ENCODE results near the gene MLPH. TPM values are rescaled to one million over a fixed set of nuclear protein-coding genes. Genes with fewer than 3 reads are reported as not detected.

MLPH gene
- total RNA-seq, 1 experiment from 2014 or later, result 27.1 TPM

DNA sequence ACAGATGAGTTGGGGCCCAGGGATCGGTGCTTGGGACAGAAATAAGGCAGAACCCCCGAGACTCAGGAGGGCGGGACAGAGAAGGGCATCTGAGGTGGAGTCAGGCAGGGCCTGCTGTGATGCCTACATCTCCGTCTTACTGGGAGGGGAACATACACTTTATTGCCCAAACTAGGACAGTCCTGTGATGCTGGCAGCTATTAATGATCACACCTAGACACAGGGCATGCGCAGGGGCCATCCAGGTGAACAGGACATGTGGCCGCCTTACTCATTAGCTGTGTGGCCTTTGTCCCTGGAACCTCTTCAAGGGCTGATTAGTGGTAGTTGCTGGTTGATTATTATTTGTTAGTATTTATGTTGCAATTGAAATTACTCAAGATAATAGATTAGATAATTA lies 33.2 kb downstream of the MLPH start:
- H3K27me3 Mint-ChIP-seq (ENCODE audit: insufficient read depth, unreplicated experiment), result no peaks in the 10 kb centered on the region
- TF ChIP-seq, protein P1, sequence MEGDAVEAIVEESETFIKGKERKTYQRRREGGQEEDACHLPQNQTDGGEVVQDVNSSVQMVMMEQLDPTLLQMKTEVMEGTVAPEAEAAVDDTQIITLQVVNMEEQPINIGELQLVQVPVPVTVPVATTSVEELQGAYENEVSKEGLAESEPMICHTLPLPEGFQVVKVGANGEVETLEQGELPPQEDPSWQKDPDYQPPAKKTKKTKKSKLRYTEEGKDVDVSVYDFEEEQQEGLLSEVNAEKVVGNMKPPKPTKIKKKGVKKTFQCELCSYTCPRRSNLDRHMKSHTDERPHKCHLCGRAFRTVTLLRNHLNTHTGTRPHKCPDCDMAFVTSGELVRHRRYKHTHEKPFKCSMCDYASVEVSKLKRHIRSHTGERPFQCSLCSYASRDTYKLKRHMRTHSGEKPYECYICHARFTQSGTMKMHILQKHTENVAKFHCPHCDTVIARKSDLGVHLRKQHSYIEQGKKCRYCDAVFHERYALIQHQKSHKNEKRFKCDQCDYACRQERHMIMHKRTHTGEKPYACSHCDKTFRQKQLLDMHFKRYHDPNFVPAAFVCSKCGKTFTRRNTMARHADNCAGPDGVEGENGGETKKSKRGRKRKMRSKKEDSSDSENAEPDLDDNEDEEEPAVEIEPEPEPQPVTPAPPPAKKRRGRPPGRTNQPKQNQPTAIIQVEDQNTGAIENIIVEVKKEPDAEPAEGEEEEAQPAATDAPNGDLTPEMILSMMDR (IDR thresholded peaks at IDR 0.05; ENCODE audit: unreplicated experiment), result no peak

DNA sequence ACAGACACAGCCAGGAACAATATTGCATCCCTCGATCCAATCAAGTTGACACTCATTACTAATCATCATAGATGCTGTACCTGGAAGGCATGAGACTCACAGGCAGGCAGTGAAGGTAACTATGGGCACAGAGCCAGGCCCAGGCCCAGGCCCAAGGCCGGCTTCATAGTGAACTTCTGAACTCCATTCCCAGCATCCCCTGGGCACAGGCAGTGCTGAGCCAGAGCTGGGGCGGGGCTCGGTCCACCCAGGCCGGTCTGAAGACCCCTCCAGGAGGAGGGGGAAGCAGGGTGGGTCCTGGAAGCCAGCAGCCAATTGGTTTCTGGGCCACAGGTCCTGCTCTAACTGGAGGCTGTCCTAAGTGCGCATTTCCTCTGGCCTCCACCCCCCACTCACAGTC lies 37.6 kb downstream of the MLPH start:
- intact Hi-C loops (cut with micrococcal nuclease), result no loop called here
- Mint-ChIP-seq H3K4me1 (ENCODE audit: insufficient read depth, unreplicated experiment) (no peaks in the 10 kb centered on the region), H3K4me3 (ENCODE audit: unreplicated experiment) (no peak overlapping the region), H3K9me3 (ENCODE audit: unreplicated experiment) (no peaks in the 10 kb centered on the region), H3K27me3 (ENCODE audit: insufficient read depth, unreplicated experiment) (no peaks in the 10 kb centered on the region), H3K27ac (ENCODE audit: low read depth, unreplicated experiment) (no peak overlapping the region), H3K36me3 (ENCODE audit: insufficient read depth, unreplicated experiment) (peaks cover 12% of the 10 kb centered on the region)
- ChIA-PET CTCF (interaction anchor here (0.6 kb wide), 1 partner anchor 62 kb away, joined by 5 read pairs; no protein-coding TSS in a partner anchor), POLR2A (no interaction called here)
- no TSS peak for BruUV-seq (replicated peaks)
- peak; percentile 33 for DNase-seq (ENCODE audit: unreplicated experiment)
- TF ChIP-seq, protein P1 (IDR thresholded peaks at IDR 0.05; ENCODE audit: unreplicated experiment), result no peak

More for the DNA sequence above, 33.2 kb downstream of the MLPH start:
- Mint-ChIP-seq H3K9me3 (ENCODE audit: unreplicated experiment) (peaks cover 9% of the 10 kb centered on the region), H3K36me3 (ENCODE audit: insufficient read depth, unreplicated experiment) (peaks cover 12% of the 10 kb centered on the region), H3K27ac (ENCODE audit: low read depth, unreplicated experiment) (no peak overlapping the region), H3K4me1 (ENCODE audit: insufficient read depth, unreplicated experiment) (no peaks in the 10 kb centered on the region), H3K4me3 (ENCODE audit: unreplicated experiment) (no peak overlapping the region)
- CTCF ChIA-PET, result interaction anchor here (1.0 to 1.6 kb wide), 2 partner anchors 51 to 52 kb away, joined by 3 to 6 read pairs; no protein-coding TSS in a partner anchor
- no TSS peak for BruUV-seq (replicated peaks)
- DNase-seq (ENCODE audit: unreplicated experiment), result no peak
- POLR2A ChIA-PET, result interaction anchor here (0.9 kb wide), 1 partner anchor 52 kb away, joined by 3 read pairs; no protein-coding TSS in a partner anchor
- intact Hi-C loops (cut with micrococcal nuclease), result no loop called here

DNA sequence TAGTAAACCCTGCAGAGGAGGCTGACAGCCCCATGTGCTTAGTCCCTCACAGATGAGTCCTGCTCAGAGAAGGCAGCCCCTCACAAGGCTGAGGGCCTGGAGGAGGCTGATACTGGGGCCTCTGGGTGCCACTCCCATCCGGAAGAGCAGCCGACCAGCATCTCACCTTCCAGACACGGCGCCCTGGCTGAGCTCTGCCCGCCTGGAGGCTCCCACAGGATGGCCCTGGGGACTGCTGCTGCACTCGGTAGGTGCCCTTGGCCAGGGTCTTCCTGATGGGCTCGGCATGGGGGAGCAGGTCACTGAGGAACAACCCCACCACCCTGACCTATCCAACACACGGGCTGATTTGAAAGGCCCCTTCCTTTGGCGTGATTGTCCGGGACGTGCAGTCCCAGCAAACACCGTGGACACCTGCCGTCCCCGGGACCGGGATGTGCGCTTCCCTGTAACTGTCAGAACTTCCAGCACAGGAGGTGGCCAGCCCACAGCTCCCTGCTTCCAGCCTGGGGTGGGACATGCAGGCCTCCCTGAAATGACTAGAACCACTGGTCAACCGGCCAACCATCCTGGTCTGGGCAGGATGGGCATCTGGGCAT lies 38.6 kb downstream of the MLPH start:
- H3K27me3 Mint-ChIP-seq (ENCODE audit: insufficient read depth, unreplicated experiment), result no peaks in the 10 kb centered on the region
- no peak overlapping the region for H3K27ac Mint-ChIP-seq (ENCODE audit: low read depth, unreplicated experiment)
- intact Hi-C loops (cut with micrococcal nuclease), result no loop called here
- no peak overlapping the region for H3K4me3 Mint-ChIP-seq (ENCODE audit: unreplicated experiment)
- ChIA-PET CTCF (interaction anchor here (1.4 to 2.0 kb wide), 3 partner anchors 10 to 47 kb away, joined by 5 to 6 read pairs (median 6); no protein-coding TSS in a partner anchor), POLR2A (no interaction called here)
- no peak for DNase-seq (ENCODE audit: unreplicated experiment)
- H3K9me3 Mint-ChIP-seq (ENCODE audit: unreplicated experiment), result no peaks in the 10 kb centered on the region
- no peaks in the 10 kb centered on the region for H3K4me1 Mint-ChIP-seq (ENCODE audit: insufficient read depth, unreplicated experiment)
- no TSS peak for BruUV-seq (replicated peaks)
- peaks cover 7% of the 10 kb centered on the region for H3K36me3 Mint-ChIP-seq (ENCODE audit: insufficient read depth, unreplicated experiment)
- TF ChIP-seq, protein P1 (IDR thresholded peaks at IDR 0.05; ENCODE audit: unreplicated experiment), result no peak

DNA sequence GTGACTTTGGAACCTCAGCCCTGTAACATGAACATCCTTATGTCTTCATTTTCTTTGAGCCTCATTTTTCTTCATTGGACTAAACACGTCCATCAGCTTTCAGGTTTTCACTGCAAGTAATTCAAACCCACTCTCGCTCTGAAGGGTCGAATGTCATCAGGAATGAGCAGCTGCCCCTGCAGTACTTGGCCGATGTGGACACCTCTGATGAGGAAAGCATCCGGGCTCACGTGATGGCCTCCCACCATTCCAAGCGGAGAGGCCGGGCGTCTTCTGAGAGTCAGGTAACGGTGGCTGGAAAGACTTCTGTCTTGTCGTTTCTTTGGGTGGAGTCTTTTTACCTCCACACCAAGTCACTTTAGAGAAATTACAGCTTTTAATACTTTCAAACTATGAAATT lies 40.2 kb downstream of the MLPH start:
- POLR2A ChIA-PET, result no interaction called here
- H3K36me3 Mint-ChIP-seq (ENCODE audit: insufficient read depth, unreplicated experiment), result peaks cover 11% of the 10 kb centered on the region
- H3K27ac Mint-ChIP-seq (ENCODE audit: low read depth, unreplicated experiment), result no peak overlapping the region
- TF ChIP-seq, protein P1 (IDR thresholded peaks at IDR 0.05; ENCODE audit: unreplicated experiment), result no peak
- CTCF ChIA-PET, result interaction anchor here (0.7 to 2.0 kb wide), 3 partner anchors 14 to 45 kb away, joined by 3 to 6 read pairs (median 3); no protein-coding TSS in a partner anchor
- no peaks in the 10 kb centered on the region for H3K4me1 Mint-ChIP-seq (ENCODE audit: insufficient read depth, unreplicated experiment)
- H3K9me3 Mint-ChIP-seq (ENCODE audit: unreplicated experiment), result no peaks in the 10 kb centered on the region
- intact Hi-C loops (cut with micrococcal nuclease), result no loop called here
- no peak for DNase-seq (ENCODE audit: unreplicated experiment)
- no peaks in the 10 kb centered on the region for H3K27me3 Mint-ChIP-seq (ENCODE audit: insufficient read depth, unreplicated experiment)
- BruUV-seq (replicated peaks), result no TSS peak
- no peak overlapping the region for H3K4me3 Mint-ChIP-seq (ENCODE audit: unreplicated experiment)
